HFF-Myc (cell line): Measurements from ENCODE around the gene RPS6KA5.

Experiments used
- DNase-seq: peaks from one replicate; pipeline ENCODE4 v3.0.0-alpha.2; 2011; ENCODE audit warnings: low read depth; ENCODE audit errors: extremely low read depth
- H3K4me3 ChIP-seq: replicated peaks from 2 replicates; pipeline ENCODE4 v1.5.1; 2011; ENCODE audit warnings: low read depth, mild to moderate bottlenecking, control low read depth, low read length
- TF ChIP-seq, protein P1 (sequence below): IDR thresholded peaks from 2 replicates; pipeline ENCODE4 v1.5.1; 2012; ENCODE audit warnings: mild to moderate bottlenecking, low read depth, low read length, control low read depth; ENCODE audit errors: missing control alignments

The RPS6KA5 gene

GRCh38 chr14:90905531-90905930, 154.9 kb downstream of the RPS6KA5 start:
- TF ChIP-seq, protein P1, sequence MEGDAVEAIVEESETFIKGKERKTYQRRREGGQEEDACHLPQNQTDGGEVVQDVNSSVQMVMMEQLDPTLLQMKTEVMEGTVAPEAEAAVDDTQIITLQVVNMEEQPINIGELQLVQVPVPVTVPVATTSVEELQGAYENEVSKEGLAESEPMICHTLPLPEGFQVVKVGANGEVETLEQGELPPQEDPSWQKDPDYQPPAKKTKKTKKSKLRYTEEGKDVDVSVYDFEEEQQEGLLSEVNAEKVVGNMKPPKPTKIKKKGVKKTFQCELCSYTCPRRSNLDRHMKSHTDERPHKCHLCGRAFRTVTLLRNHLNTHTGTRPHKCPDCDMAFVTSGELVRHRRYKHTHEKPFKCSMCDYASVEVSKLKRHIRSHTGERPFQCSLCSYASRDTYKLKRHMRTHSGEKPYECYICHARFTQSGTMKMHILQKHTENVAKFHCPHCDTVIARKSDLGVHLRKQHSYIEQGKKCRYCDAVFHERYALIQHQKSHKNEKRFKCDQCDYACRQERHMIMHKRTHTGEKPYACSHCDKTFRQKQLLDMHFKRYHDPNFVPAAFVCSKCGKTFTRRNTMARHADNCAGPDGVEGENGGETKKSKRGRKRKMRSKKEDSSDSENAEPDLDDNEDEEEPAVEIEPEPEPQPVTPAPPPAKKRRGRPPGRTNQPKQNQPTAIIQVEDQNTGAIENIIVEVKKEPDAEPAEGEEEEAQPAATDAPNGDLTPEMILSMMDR, result no peak
- DNase-seq, result no peak
- no peak overlapping the region for H3K4me3 ChIP-seq

DNA sequence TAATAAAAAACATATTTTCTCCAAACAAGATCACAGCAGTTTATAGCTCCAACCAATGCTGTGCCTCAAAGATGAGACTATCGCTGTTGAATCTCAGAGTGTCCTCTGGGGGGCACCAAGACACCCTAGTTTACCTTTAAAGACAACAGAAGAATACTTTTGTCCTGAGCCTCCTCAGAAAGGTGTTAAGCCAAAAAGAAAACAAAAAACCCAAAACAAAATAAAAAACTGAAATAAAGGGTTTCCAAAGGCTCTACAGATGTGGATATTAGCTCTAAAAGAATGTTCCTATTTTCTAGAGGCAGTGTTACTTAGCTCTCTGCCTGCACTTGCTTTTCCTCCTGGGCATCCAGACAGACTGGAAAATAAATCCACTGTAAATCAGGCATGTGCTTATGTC, 157.3 kb downstream of the RPS6KA5 start:
- H3K4me3 ChIP-seq, result no peak overlapping the region
- peak; percentile 39 for DNase-seq
- TF ChIP-seq, protein P1, result peak; percentile 75

DNA sequence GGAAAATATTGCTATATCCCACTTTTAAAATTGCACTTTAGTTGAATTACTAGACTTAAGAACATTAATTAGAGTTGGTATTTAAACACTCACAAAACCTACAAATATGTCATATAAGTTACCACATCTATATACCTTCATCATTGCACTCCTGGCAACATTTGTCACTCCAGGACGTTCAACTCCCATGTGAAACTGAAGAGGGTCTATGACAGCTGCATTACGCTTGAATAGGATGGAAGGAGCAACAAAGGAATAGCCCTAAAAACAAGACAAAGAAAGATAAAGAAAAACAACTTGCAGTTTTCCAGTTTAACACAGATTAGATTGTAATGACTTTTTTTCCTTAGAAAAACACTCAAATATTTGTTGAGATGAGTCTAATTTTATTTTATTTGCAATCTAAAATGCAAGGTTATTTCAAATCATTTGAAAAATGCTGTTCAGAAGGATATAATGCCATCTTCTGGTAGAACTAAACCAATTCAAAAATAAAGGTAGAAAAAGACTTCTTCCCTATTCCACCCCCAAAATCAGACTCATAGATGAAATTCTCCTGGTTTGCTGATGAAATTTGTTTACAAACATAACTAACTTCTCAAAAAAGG, 159.9 kb downstream of the RPS6KA5 start:
- H3K4me3 ChIP-seq, result no peak overlapping the region
- TF ChIP-seq, protein P1, result no peak
- no peak for DNase-seq

DNA sequence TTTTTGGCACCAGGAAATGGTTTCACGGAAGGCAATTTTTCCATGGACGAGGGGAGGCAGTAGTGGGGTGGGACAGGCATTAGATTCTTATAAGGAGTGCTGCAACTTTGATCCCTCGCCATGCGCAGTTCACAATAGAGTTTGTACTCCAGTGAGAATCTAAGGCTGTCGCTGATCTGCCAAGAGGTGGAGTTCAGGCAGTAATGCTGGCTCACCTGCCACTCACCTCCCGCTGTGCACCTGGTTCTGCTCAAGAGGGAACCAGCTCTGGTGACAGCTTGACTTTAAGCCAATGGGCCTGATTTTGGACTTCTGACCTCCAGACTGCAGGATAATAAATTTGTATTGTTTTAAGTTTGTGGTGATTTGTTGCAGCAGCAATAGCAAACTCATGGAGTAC, 163.4 kb downstream of the RPS6KA5 start:
- H3K4me3 ChIP-seq, result no peak overlapping the region
- DNase-seq, result no peak
- TF ChIP-seq, protein P1, result no peak

GRCh38 chr14:90894241-90894640, 166.2 kb downstream of the RPS6KA5 start:
- TF ChIP-seq, protein P1, result no peak
- DNase-seq, result no peak
- H3K4me3 ChIP-seq, result no peak overlapping the region

GRCh38 chr14:90893510-90893909, 166.9 kb downstream of the RPS6KA5 start:
- TF ChIP-seq, protein P1, result no peak

GRCh38 chr14:90892970-90893369, 167.5 kb downstream of the RPS6KA5 start:
- H3K4me3 ChIP-seq, result no peak overlapping the region
- DNase-seq, result no peak
- TF ChIP-seq, protein P1, result no peak

More at GRCh38 chr14:90893510-90893909, 166.9 kb downstream of the RPS6KA5 start:
- H3K4me3 ChIP-seq, result no peak overlapping the region
- DNase-seq, result no peak
